GM21737 (cell line): ENCODE results near the gene PTGDR.

Experiments used
- ATAC-seq: cut with Tn5 transposase; IDR thresholded peaks from one replicate; pipeline ENCODE4 v1.9.1; 2021; ENCODE audit warnings: mild to moderate bottlenecking, moderate library complexity; ENCODE audit not compliant: unreplicated experiment

PTGDR gene

DNA sequence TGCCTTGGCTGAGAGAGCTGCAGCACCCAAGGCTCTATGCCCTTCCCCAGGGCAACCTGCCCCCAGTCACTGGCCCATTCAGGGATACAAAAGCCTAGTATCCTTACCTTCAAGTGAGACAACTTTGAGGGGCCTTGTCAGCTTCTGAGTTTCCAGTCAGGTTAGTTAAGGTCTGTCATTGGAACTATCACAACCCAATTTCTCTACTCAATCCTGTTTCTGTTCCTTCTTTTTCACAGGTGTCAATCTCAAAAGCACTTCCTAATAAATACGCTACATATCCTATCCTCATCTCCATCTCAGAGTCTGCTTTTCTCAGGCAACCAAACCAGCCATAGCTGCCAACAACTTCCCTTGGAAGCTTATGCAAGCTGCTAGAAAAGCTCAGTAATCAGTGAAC is 4.9 kb upstream of the PTGDR start:
- no peak for ATAC-seq

DNA sequence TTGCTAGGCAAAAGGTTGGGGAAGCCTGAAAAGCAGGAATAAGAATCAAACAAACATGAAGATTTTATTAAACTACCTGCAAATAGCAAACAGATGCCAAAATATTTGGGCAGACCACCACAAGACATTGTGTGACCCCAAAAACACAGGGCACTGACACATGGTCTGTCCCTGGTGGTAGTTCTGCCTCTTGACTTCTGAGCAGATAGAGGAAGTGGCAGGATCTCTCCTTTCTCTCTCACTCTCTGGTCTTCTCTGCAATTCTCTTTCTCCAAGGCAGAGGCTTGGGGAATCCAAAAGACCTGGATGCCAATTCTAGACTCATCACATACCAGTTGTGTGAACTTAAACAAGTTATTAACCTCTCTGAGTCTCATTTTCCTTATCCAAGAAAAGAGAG is 4.3 kb upstream of the PTGDR start:
- ATAC-seq = no peak

DNA sequence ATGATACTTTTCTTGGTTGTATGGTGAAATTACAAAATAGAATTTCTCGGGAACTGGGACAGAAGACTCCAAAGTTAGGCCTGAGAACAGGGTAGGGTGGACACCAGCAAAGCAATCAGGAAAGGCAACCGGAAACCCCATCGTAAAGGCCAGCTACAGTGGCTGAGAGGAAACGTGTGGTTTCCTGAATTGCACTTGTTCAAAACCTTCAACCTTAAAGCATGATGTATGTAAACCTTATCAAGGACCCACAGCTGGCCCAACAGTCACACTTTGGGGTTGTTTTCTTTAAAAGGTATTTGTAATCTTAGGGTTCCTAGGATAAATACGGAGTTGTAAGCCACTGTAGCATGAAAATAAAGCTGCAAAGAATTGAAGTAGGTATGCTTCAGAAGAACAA is 2.2 kb upstream of the PTGDR start:
- ATAC-seq = no peak

GRCh38 chr14:52266179-52266578 is 1.3 kb upstream of the PTGDR start:
- ATAC-seq = no peak

DNA sequence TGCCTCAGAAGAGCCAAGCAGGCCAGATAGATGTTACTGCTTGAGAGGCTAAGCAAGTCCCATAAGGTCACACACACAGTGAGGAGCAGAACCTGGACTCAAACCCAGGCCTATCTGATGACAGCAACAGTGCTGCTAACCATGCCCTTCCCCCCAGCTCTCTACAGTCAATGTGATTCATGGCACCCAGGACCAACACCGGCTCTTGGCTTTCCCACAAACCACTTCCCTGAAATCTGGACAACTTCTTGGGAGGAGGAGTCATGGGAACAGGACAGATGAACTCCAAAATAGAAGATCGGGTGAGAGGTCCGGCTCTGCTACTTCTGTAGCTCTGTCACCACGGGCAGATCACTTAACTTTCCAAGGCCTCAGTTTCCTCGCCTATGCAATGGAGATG is 716 bp upstream of the PTGDR start:
- ATAC-seq = no peak

- ATAC-seq = no peak
Measured at GRCh38 chr14:52268279-52269061, 972 bp downstream of the PTGDR start.

- ATAC-seq = no peak
Measured at GRCh38 chr14:52269100-52269499, 1.6 kb downstream of the PTGDR start.

DNA sequence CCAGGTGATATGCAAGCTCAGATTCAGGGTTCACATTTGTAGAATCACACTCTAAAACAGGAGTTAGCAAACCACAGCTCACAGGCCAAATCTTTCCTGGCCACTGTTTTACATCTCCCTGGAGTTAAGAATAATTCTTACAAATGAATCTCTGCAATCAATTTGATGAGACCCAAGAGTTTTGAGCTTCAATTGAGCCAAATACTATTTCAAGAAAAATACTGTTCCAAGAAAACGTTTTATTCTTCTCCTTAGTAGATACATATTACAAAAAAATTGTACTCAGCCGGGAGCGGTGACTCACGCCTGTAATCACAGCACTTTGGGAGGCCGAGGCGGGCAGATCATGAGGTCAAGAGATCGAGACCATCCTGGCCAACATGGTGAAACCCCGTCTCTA is 2.5 kb downstream of the PTGDR start:
- no peak for ATAC-seq

- no peak for ATAC-seq
Measured at GRCh38 chr14:52271538-52271937, 4.0 kb downstream of the PTGDR start.

DNA sequence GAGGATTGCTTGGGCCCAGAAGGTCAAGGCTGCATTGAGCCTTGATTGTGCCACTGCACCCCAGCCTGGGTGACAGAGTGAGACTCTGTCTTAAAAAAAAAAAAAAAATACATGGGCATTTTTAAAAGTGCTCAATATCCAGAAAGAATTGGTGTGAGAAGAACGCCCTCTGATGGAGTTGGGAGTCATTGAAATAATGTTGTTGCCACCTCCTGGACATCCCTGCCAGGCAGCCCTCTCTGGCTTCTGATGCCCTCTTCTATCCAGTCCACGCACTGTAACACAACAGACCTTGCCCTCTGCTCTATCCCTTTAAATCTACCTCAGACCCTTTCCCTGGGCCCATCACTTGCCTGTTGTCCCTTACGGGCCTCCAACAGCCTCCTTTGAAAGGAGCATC is 4.9 kb downstream of the PTGDR start:
- no peak for ATAC-seq

- no peak for ATAC-seq
Measured at GRCh38 chr14:52275372-52275771, 7.9 kb downstream of the PTGDR start.

GRCh38 chr14:52277552-52277951 is 10.1 kb downstream of the PTGDR start:
- ATAC-seq = no peak

- ATAC-seq = no peak
Measured at GRCh38 chr14:52279408-52279807, 11.9 kb downstream of the PTGDR start.

GRCh38 chr14:52283099-52283498 is 15.6 kb downstream of the PTGDR start:
- ATAC-seq = no peak

DNA sequence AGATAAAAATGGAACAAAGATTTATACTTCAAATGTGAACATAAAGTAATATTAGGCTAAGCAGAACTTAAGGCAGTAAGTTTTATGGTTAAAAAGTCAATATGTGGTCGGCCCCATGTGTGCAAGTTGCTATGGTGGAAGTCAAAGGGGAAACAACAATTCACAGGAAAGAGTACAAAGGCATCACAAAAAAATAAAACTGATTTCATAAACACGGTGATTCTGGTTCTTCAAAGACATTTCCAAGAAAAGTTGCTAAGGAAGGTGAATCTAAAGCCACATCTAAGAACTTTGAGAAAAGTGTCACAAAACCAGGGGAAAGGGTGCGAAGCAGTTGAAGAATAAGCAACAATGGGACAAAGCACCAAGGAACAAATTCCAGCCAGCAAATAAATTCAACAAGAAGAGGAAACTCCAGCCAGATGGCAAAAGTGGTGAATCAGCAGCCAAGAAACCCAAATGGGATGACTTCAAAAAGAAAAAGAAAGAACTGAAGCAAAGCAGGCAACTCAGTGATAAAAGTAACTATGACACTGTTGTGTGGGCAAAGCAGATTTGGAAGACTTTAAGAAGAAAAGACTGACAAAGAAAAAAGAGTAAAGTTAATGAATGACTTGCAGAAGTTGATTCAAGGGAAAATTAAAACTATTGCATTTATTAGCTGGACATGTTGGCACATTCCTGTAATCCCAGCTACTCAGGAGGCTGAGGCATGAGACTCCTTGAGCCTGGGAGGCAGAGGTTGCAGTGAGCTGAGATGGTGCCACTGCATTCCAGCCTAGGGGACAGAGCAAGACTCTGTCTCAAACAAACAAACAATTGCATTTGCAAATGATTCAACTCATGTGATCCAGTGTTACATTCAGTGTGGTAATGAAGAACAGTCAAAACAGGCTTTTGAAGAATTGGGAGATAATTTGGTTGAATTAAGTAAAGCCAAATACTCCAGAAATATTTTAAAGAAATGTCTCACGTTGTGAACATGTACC is 19.5 kb downstream of the PTGDR start:
- ATAC-seq = no peak

DNA sequence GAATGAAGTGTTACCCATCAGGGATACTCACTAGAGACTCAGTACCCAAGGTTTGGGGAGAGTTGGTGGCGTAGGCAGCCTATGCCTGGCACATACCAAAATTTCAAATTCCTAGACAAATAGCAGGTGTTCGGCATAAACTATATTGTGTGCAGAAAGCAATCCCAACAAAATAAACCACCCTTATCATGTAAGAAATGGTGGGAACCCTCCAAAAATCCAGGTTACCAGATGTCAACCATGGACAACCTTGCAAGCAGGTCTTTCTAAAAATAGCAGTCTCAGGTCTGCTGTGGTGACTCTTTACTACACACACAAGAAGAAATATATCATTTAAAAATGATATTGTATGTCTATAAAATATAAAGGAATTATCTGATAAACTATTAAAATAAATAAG is 28.9 kb downstream of the PTGDR start:
- ATAC-seq = no peak

DNA sequence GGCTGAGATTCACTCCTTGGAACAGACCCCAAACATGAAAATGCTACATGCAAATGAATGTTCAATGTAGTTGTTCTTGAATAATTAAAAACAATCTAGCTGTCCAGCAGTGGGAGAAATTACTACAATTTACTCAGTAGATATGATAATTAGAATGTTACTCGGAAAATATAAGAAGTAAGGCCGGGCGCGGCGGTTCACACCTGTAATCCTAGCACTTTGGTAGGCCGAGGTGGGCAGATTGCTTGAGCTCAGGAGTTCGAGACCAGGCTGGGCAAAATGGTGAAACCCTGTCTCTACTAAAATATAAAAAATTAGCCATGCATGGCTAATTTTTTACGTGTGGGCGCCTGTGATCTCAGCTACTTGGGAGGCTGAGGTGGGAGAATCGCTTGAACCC is 31.3 kb downstream of the PTGDR start:
- ATAC-seq = no peak

GRCh38 chr14:52299692-52300278 is 32.3 kb downstream of the PTGDR start:
- ATAC-seq = no peak

GRCh38 chr14:52303236-52303635 is 35.7 kb downstream of the PTGDR start:
- no peak for ATAC-seq

DNA sequence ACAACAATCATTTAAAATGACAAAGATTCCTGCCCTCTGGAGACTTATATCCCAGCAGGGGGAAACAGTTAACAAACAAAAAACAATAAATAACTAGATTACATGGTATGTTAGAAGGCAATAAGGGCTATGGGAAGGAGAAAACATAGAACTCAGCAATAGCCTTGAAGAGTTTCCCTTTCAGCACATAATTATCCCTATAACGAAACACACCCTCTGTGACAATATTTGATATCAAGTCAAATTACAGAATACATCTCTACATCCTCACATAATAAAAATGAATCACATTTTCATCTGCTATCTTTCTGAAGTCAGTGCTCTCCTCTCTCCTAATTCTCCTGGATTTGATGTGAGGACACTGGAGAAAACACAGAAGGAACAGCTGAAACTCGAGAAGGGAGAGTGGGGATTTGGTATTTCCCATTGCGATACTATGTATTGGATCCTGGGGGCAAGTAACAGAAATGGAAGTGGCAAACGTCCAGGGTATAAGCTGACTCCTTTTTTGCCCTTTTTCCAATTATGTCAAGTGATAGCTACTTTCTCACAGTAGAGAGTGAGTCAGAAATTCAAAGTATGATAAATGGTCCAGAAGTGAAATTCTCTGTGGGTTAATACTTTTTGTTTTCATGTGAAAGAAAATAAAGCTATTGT is 36.9 kb downstream of the PTGDR start:
- no peak for ATAC-seq

- no peak for ATAC-seq
Measured at GRCh38 chr14:52305014-52305413, 37.5 kb downstream of the PTGDR start.
